ENCODE data around the gene SERPINB3.

GRCh38 chr18:63624863-63625262 is 36.8 kb downstream of the SERPINB3 start:
- TF ChIP-seq YY1 (IDR thresholded peaks at IDR 0.05; ENCODE audit: insufficient read depth, insufficient read length) (no peak), SUZ12 (IDR thresholded peaks at IDR 0.05; ENCODE audit: extremely low read depth, insufficient read depth, insufficient read length) (no peak), ZNF274 (IDR thresholded peaks at IDR 0.05; ENCODE audit: low read depth, low read length) (no peak)

Data from NT2/D1 (cell line).